ENCODE data around the gene SCNN1G.

DNA sequence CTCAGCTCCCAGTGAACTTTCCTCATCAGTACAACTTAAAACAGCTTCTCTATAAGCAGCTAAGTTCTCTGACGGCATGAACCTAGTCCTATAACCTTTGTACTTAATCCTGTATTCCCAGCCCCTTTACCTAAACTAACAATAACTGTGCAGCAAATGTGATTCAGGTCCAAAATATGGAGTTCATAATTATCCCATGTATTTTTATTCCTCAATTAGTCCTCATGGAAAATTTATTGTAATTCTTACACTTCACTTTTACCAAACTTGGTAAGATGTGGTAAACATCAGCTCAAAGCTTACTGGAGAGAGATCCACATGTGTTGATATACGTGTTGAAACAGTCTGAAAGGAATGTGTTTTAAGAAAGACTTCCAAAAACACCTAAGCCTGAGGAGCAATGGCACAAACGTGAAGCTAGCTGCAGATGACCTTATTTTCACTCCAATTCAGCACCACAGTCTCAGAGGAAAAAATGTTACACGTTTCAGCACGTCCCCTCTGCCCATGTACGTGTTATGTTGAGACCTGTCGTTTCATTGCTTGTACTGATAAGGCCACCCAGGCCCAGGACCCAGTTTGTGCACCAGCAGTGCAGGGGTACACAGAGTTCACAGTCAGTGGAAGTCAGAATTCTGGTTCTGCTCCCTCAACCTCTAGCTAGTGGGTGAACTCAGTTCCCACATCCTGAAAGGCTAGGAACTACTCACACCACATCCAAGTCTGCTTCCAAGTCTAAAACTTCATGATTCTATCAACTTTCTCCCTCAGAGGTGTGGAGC lies 40.4 kb upstream of the SCNN1G start:
- TF ChIP-seq CTCF (conservative IDR thresholded peaks at IDR 0.05; ENCODE audit: low read depth, low read length): no peak
- no peak for TF ChIP-seq EZH2 (IDR thresholded peaks at IDR 0.05; ENCODE audit: low read length, unreplicated experiment)
